ENCODE data around the gene PRX.
A peak's percentile ranks its signal among the peaks of the same experiment; 100 is the strongest.
"Not testable (repeated sequence)": the region's sequence is repeated elsewhere in the genome, so short reads cannot be mapped to it uniquely, and the experiment has no call there.

PRX gene

DNA sequence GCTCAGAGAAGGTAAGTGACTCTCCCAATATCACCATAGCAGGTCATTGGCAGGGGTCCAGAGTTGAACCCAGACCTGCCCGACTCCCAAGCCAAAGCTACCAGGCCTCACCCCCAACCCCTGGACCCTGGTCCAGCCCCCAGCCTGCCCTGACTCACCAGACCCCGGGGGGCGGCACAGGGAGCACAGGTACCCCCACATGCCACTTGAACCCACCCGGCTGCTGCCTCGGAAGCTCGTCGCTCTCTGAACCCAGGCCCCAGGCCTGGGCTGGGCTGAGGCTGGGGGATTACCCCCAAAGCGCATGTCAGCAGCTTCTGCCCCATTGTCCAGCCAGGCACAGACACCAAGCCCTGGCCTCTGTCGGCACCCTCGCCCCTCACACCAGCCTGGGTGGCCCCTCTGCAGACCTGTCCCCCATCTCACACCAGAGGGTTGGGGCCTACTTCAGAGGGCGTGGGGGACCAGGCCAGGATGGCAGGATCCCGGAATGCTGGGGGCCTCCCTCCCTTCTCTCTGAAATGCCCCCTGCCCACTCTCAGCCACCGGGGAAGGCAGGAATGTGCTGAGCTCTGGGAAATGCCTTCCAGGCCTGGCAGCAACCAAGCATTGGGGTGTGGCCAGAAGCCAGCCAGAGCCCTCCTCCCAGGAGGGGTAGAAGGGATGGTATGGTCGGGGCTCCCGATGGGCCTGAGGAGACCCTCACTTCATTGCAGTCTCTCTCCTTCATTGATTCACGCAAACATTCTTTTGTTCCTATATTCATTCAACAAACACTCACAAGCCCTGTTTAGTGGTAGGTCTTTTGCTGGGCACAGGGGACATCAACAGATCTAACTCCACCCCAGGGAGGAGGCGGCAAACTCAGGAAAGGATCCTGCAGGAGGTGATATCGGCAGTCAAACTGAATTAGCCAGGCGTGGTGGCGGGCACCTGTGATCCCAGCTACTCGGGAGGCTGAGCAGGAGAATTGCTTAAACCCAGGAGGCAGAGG, 1.7 kb upstream of the PRX start:
- no peak for DNase-seq (ENCODE audit: low read depth, low spot score)

DNA sequence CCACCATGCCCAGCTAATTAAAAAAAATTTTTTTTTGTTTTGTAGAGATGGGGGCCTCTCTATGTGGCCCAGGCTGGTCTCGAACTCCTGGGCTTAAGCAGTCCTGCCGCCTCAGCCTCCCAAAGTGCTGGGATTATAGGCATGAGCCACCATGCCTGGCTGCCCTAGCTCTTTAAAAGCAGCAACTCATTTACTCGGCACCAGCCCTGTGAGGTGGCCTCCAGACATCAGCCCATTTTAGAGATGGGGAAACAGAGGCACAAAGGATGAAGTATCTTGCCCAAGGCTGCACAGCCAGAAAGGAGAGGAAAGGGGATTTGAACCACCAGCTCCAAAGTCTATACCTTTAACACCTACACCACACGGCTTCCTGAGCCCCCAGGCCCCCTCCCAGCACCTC, 312 bp downstream of the PRX start:
- no peak for DNase-seq (ENCODE audit: low read depth, low spot score)

DNA sequence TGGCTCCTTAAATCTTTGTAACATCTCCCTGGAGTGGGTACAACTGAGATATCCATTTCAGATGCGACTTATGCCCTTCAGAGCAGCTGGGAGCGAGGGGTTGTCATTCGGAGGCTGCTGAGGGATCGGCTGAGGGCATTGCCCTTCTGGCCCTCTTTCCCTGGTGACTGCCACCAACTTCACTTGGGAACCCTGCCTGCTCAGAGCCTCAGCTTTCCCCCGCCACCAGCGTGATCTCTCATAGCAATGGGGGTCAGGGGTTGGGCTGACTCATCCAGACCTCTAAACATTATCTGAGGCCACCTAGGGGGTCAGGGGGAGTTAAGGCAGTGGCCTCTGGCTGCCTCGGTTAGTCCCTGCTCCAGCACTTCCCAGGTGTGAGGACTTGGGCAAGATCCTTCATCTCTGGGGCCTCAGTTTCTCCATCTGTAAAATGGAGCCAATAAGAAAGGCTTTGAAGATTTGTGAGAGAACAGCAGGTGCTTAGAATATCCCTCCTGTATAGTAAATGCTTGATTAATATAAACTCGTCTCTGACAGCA, 1.1 kb downstream of the PRX start:
- no peak for DNase-seq (ENCODE audit: low read depth, low spot score)

DNA sequence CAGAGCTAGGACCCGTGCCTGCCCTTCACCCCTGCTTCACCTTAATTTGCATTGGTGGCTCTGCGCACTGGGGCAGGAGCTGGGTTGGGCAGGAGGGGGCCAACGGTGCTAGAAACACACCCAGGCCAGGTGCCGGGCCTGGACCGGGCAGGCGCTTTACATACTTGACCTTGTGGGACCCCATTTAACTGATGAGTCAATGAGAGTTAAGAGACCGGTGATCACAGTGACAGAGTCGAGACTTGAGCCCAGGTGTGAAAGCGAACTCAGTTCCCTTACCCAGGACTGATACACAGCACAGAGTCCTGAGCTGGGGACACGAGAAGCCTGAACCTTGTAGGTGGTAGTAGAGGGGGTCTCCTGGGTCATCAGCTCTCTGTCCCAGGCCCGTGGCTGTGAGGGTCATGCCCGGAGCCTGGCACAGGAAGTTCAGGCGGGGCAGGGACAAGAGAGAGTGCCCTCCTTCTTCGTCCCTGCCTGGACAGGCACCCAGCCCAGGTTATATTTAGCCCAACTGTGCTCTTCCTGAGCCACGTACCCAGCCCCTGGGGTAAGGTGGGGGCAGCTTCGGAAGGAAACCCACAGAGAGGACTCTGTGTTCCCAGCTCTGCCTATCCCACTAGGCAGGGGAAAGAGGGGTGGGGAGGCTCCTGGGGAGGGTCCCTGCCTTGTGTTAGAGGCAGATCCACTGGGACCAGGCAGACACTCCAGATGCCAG, 1.9 kb downstream of the PRX start:
- DNase-seq (ENCODE audit: low read depth, low spot score) = no peak

DNA sequence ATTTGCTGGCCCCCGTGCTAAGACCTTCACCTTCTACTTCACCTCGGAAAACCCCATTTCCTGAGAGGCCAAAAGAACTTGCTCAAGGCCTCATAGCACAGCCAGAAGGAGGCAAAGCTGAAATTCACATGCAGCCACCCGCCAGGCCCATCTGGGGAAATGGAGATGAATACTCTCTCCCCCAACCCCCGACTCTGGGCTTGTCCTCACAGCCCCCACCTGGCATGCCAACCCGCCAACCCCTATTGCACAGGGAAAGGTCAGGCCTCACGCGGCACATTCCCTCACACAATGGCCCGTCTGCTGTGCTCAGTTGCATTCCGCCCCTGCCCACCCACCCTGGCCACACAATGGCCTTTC, 3.2 kb downstream of the PRX start:
- DNase-seq (ENCODE audit: low read depth, low spot score) = no peak

DNA sequence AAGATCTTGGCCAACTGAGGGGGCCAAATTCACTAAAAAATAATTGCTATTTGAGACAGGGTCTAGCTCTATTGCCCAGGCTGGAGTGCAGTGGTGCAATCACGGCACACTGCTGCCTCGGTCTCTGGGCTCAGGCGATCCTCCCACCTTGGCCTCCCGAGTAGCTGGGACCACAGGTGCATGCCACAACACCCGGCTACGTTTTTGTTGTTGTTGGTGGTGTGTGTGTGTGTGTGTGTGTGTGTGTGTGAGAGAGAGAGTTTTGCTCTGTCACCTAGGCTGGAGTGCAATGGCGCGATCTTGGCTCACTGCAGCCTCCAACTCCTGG, 4.6 kb downstream of the PRX start:
- DNase-seq (ENCODE audit: low read depth, low spot score) = not testable (repeated sequence)

DNA sequence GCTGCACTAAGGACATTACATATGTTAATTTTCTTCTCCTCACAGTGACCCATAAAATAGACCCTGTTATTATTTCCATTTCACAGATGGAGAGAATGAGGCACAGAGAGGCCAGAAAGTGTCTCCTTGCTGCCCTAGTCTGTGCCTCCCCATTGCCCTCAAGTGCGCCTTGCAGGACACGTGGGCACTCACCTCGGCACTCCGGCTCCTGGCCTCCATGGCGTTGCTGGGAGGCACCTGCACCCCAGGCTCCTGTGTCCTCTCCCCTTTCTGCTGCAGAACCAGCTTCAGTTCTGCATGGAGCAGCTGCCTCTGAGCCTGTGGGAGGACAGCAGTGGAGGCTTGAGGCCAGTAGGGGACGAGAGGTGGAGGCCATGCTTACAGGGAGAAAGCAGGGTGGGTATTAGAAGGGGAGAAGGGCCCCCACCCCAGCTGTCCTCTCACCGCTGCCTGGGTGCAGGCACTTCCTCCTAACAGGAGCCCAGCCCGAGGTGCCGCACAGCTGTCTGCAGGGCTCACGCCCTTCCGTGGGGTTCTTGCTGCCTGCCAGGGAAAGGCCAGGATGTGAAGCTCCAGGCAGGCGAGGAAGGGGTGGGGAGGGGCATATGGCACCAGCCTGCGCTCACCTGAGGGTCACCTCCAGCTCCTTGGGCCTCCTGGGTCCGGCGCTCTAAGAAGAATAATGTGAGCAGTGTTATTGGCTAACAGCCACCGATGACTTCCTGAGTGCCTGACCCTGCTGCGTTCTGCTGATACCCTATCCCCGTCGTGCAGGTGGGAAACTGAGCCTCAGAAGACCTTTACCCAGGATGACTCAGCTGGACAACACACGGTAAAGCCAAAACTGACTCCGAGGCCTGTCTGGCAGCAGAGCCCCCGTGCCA, 5.2 kb downstream of the PRX start:
- no peak for DNase-seq (ENCODE audit: low read depth, low spot score)

DNA sequence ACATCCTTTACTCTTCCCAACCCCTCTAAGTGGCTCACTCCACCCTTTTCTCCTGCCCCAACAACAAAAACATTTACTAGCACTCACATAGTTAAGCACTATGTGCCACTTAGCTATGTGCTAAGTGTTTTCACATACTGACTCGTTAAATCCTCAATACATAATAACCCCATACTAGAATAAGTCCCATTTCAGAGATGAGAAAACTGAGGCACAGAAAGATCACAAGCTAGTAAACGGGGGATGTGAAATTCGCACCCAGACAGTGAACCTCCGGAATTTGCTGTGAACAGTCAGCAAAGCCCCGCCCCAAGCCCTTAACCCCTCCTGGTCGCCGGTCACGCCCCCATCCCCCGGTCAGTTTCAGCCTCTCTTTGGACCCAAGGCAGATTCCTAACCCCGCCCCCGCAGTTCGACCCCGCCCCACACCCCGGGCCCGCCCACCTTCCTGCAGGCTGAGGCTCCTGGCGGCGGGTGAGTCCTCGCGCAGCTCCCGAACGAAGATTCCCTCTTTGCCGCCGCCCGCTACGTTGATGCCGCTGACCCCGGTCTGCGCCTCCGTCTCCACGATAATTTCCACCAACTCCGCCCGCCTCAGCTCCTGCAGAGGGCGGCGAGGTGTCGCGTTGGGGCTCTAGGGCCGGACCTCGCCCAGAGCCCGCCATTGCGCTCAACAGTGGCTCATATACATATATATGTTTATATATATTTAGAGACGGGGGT, 9.8 kb downstream of the PRX start:
- peak; percentile 74 for DNase-seq (ENCODE audit: low read depth, low spot score)

DNA sequence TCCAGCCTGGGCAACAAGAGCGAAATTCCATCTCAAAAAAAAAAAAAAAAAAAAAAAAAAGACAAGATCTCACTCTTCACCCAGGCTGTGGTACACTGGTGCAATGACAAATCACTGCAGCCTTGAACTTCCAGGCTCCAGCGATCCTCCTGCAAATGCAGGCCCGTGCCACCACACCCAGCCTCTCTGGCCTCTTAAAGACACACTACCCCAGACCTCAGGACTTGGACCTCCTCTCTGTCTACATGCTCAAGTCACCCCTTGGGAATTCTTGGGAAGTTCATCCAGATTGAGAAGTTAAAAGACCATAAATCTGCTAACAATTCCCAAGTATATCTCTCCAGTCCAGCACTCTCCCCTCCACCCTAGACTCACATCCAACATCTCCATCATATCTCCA, 12.6 kb downstream of the PRX start:
- no peak for DNase-seq (ENCODE audit: low read depth, low spot score)

DNA sequence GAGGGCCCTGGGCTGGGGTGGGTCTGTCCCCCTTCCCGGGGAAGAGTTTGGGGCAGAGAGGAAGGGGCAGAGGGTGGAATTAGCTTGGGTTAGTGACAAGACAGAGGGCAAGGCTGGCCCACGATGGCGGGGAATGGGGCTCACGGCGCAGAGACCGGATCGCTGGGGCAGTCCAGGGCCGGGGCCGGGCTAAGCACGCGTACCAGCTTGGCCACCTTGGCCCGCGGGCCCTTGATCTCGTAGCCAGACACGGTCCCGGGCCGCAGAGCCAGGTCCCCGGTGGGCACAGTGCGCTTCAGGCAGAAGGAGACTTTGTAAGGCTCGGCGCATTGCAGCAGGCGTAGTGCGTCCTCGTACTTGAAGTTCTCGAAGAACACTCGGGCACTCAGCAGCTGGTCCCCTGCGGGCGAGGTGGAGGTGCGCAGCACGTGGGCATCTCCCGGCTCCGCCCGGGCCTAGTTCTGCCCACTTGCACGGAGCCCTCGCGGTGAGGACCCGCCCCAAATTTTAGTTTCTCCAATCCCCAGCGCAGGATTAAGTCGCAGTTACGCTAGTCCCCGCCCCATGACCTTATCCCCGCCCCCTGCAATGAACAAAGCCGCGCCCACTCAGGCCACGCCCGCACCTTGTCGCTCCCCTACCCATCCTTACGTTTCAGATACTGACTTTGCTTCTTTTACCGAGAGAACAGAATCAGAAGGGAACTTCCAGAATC, 14.6 kb downstream of the PRX start:
- DNase-seq (ENCODE audit: low read depth, low spot score) = no peak

DNA sequence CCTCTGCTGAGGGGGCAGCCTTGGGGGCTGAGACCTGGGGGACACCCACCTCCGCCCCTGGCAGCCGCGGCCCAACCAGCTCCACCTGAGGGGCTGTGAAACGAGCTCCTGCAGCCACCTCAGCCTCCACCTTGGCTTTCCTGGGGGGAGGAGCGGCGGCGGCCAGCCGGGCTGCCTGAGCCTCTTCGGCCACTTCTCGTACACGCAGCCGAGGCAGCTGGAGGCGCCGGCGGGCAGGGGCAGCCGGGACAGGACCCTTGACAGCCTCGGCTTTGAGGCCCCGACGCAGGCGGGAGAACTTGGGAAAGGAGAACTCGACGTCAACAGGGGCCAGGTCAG, 15.6 kb downstream of the PRX start:
- no peak for DNase-seq (ENCODE audit: low read depth, low spot score)

DNA sequence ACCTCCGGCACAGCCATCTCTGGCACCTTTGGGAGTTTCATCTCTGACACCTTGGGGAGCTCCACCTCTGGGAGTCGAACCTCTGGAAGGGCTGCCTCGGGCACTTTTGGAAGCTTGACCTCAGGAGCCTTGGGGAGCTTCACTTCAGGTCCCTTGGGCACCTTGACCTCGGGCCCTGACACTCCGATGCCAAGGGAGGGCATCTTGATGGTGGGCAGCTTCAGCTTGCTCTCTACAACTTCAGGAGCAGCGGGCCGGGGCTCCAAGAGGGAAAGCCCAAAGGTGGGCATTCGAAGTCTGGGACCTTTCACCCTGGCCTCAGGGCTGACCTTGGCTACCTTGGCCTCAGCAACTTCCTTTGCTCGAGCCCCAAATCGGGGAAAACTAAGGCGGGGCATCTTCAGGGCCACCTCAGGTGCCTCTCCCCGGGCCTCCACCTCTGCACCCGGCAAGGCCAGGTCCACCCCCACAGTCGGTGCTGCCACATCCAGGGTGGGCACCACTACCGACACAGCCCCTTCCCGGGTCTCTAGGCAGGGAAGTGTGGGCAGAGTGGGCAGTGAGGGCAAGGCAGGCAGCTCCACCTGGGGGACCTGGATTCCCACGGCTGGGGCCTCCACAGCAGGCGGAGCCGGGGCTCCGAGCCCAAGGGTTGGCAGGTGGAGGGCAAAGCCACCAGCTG, 16.2 kb downstream of the PRX start:
- no peak for DNase-seq (ENCODE audit: low read depth, low spot score)

DNA sequence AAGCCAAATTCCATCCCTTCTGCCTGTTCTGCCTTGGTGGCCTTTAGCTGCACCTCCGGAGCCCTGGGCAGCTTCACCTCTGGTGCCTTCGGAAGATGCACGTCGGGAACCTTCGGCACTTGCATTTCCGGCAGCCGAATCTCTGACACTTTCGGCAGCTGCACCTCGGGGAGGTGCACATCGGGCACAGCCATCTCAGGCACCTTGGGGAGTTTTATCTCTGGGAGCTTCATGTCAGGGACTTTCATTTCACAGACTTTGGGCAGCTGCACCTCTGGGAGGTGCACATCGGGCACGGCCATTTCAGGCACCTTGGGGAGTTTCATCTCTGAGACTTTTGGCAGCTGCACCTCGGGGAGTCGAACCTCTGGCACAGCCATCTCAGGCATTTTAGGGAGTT, 17.2 kb downstream of the PRX start:
- no peak for DNase-seq (ENCODE audit: low read depth, low spot score)

DNA sequence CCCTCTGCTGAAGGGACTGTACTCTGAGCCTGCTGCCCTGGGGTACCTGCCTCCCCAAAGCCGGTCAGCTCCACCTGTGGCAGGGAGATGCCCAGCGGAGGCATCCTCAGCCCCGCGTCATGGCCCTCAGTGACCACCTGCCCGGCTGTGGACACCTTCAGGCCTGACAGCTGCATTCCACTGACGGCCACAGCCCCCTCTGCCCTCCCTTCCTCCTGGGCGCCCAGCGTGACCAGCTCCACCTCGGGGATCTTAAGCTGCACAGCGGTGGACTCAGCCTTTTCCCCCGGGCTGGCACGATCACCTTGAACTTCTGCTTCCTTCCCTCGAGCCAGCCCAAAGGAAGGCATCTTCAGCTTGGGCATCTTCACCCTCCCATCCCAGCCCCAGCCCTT, 18.4 kb downstream of the PRX start:
- DNase-seq (ENCODE audit: low read depth, low spot score) = no peak

DNA sequence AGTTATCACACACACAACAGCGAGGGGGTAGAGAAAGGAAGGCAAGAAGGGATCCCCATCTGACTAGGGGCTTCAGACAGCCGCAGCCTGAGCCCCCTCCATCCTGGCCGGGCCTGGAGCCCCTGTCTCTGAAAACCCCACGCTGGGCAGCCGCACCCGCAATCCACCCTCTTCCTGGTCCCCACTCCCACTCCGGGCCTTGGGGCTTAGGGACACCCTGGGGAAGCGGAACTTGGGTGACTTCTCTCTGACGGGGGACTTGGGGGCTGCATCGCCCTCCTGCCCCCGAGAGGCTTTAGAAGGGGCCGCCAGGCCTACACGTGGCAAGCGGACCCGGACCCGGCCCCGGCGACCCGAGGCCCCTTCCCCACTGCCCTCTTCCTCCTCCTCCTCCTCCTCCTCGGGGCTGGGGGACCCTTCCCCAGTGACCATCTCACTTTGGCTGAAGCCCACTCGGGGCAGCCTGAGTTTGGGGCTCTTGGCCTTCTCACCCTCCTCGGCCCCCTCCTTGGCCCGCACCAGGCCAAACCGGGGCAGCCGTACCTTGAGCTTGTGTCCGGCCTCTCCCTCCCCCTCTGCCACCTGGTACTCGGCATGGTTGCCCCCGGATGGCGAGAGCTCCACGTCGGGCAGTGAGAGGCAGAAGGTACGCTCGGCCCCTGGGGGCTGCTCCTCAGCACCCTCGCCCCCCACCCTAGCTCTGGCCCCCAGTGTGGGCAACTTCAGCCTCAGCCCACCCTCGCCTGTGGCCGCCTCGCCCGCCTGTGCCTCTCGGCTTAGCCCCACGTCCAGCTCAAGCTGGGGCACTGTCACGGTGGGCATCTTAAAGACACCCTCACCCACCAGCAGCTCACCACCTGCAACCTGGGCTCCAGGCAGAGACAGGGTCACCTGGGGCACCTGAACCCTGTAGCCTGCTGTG, 19.0 kb downstream of the PRX start:
- no peak for DNase-seq (ENCODE audit: low read depth, low spot score)

DNA sequence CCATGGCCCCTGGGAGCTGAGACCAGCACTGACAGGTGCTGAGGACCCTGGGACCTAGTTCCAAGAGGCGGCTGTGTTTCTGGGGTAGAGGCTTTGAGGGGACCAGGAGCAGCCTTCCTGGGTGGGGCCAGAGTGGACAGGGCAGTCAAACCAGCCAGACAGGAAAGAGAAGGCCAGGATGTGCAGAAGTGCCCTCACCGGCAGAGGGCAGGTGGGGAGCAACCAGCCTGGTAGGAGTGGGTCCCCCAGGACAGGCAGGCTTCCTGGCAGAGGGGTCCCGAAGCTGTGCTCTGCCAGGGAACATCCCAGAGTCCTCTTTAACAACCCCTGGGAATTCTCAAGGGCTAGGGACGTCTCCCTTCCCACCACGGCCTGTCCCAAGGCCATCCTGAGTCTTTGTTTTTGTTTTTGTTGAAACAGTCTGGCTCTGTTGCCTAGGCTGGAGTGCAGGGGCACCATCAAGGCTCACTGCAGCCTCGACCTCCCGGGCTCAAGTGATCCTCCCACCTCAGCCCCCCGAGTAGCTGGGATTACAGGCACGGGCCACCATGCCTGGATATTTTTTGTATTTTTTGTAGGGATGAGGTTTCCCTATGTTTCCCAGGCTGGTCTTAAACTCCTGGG, 20.2 kb downstream of the PRX start:
- DNase-seq (ENCODE audit: low read depth, low spot score) = no peak

DNA sequence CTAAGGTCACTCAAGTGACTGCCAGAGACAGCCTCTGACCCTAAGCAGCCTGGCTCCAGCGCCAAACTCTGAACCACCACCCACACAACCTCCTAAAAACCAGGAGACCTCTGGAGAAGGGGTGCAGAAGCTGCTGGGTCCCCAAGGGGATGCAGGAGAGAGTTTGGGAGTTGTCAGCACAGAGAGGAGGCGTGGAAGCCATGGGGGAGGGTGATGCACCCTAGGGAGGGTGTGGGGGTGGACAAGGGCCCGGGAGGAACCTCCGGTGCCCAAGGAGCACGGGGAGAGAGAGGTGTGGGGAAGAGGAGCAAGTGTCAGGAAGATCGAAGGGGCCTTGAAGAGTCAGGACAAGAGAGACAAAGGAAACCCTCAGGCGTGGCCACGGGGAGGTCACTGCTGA, 21.1 kb downstream of the PRX start:
- no peak for DNase-seq (ENCODE audit: low read depth, low spot score)

DNA sequence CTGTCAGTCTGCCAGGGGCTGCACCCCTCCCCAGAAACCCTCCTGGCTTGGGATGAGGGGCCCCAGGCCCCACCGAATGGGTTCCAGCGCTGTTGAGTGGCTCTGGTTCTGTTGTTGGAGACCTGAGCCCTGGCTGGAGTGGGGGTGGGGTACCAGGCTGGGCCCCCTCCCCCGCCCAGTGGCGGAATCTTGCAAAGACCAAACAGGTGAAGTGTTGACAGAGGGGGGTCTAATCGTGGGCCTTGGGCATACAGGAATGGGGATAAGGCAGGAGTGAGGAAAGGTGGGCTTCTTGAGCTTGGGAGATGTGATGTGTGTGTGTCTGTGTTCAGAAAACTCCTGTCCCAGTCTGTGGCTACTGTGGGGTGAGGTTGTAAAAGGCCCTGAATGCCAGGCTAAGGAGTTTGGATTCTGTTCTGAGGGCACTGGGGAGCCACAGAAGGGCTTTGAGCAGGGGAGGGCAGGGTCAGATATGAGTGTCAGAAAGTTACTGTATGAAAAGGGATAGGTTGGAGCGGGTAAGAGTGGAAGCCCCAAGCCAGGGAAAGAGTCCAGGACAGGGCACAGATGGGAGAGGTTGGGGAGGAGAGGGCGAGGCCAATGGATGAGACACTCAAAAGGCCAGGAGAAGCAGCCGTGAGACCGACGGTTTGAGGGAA, 23.0 kb downstream of the PRX start, which contains the start of gene HIPK4:
TSS of gene HIPK4 (minus strand) at position 98 of the 659 bp plus-strand sequence. CDS start 279 bp downstream, outside the sequence.
- DNase-seq (ENCODE audit: low read depth, low spot score) = no peak
